Glomerular endothelial cell (primary cell): ENCODE measurements around the gene IFNE. TPM values are rescaled to one million over a fixed set of nuclear protein-coding genes. Genes with fewer than 3 reads are reported as not detected.

Source experiments
- DNase-seq: peaks from one replicate; pipeline ENCODE4 v3.0.0-alpha.2; 2011; ENCODE audit warnings: low read depth, low spot score; ENCODE audit errors: extremely low read depth
- total RNA-seq: library from RNA; depleted of rRNA; stranded (reverse); fragments of >200 nt; gene quantifications from 2 replicates; pipeline ENCODE4 v1.2.3, GENCODE V29; 2015

IFNE gene
- total RNA-seq, 1 donor from 2014 or later = 0.53 TPM

- no peak for DNase-seq
Observed at GRCh38 chr9:21432672-21433425, 49.3 kb downstream of the IFNE start.

Other genes with a start within 250 kb of the IFNE start
- not detected in 2 replicates for gene IFNA14, start 242.3 kb downstream of the IFNE start, total RNA-seq
- not detected in 2 replicates for gene IFNA5, start 177.0 kb downstream of the IFNE start, total RNA-seq
- 29.3 and 31.4 TPM in 2 replicates for gene KLHL9, start 146.9 kb downstream of the IFNE start, total RNA-seq
- gene IFNA6, start 131.4 kb downstream of the IFNE start, total RNA-seq = not detected in 2 replicates
- not detected in 2 replicates for gene IFNA13, start 114.3 kb downstream of the IFNE start, total RNA-seq
- gene IFNA2, start 96.9 kb downstream of the IFNE start, total RNA-seq = not detected in 2 replicates
- gene IFNA8, start 73.2 kb downstream of the IFNE start, total RNA-seq = not detected in 2 replicates
- not detected in 2 replicates for gene IFNA1, start 41.9 kb downstream of the IFNE start, total RNA-seq